Mesothelial cell of epicardium (in vitro differentiated cells): ENCODE measurements around the gene FGGY. TPM values are rescaled to one million over a fixed set of nuclear protein-coding genes. Genes with fewer than 3 reads are reported as not detected.

ENCODE experiments used
- DNase-seq, 2 experiments: peaks; one replicate each; pipeline ENCODE4 v3.0.0; 2021; ENCODE audit warnings: low spot score in 2 of 2; ENCODE audit not compliant: unreplicated experiment in 2 of 2
- H3K27ac Mint-ChIP-seq: 2 replicates; pipeline ENCODE4 v1.8.0; 2021; ENCODE audit warnings: mixed read lengths
- H3K27me3 Mint-ChIP-seq: 2 replicates; pipeline ENCODE4 v1.8.0; 2021; ENCODE audit warnings: low read depth, mixed read lengths
- H3K36me3 Mint-ChIP-seq: 2 replicates; pipeline ENCODE4 v1.8.0; 2021; ENCODE audit warnings: mixed read lengths
- H3K4me1 Mint-ChIP-seq: 2 replicates; pipeline ENCODE4 v1.8.0; 2021; ENCODE audit warnings: mixed read lengths
- H3K4me3 Mint-ChIP-seq: 2 replicates; pipeline ENCODE4 v1.8.0; 2021; ENCODE audit warnings: mild to moderate bottlenecking, moderate library complexity, mixed read lengths
- H3K9me3 Mint-ChIP-seq: 2 replicates; pipeline ENCODE4 v1.8.0; 2021; ENCODE audit warnings: mixed read lengths
- CTCF ChIP-seq: fragments of 200-600 bp; sonication (generic); IDR thresholded peaks from one replicate; pipeline ENCODE4 v1.5.0; 2021; ENCODE audit warnings: antibody characterized with exemption; ENCODE audit not compliant: unreplicated experiment
- total RNA-seq: library from RNA; stranded (reverse); gene quantifications from 3 replicates; pipeline ENCODE4 v1.2.1, GENCODE V29; 2021

FGGY gene
- total RNA-seq, 1 donor from 2014 or later, result 21.8 TPM

GRCh38 chr1:59481881-59482505 lies 185.1 kb downstream of the FGGY start:
- no peak overlapping the region for H3K27ac Mint-ChIP-seq
- H3K9me3 Mint-ChIP-seq, result no peaks in the 10 kb centered on the region
- H3K4me3 Mint-ChIP-seq, result no peak overlapping the region
- peaks cover 26% of the 10 kb centered on the region for H3K4me1 Mint-ChIP-seq
- no peak for DNase-seq
- no peak for TF ChIP-seq CTCF
- H3K27me3 Mint-ChIP-seq, result no peaks in the 10 kb centered on the region
- no peaks in the 10 kb centered on the region for H3K36me3 Mint-ChIP-seq

- H3K27ac Mint-ChIP-seq, result no peak overlapping the region
- no peaks in the 10 kb centered on the region for H3K36me3 Mint-ChIP-seq
- no peaks in the 10 kb centered on the region for H3K9me3 Mint-ChIP-seq
- no peaks in the 10 kb centered on the region for H3K27me3 Mint-ChIP-seq
- H3K4me3 Mint-ChIP-seq, result no peak overlapping the region
- no peak for DNase-seq
- H3K4me1 Mint-ChIP-seq, result peaks cover 33% of the 10 kb centered on the region
- no peak for TF ChIP-seq CTCF
Measured at GRCh38 chr1:59482986-59483385, 186.1 kb downstream of the FGGY start.

- no peak for TF ChIP-seq CTCF
- peaks cover 33% of the 10 kb centered on the region for H3K4me1 Mint-ChIP-seq
- no peaks in the 10 kb centered on the region for H3K27me3 Mint-ChIP-seq
- no peak overlapping the region for H3K4me3 Mint-ChIP-seq
- no peak for DNase-seq
- H3K9me3 Mint-ChIP-seq, result no peaks in the 10 kb centered on the region
- no peak overlapping the region for H3K27ac Mint-ChIP-seq
- H3K36me3 Mint-ChIP-seq, result no peaks in the 10 kb centered on the region
Measured at GRCh38 chr1:59484096-59484495, 187.2 kb downstream of the FGGY start.

- H3K27ac Mint-ChIP-seq, result no peak overlapping the region
- peaks cover 33% of the 10 kb centered on the region for H3K4me1 Mint-ChIP-seq
- no peak for DNase-seq
- H3K4me3 Mint-ChIP-seq, result no peak overlapping the region
- no peaks in the 10 kb centered on the region for H3K9me3 Mint-ChIP-seq
- no peaks in the 10 kb centered on the region for H3K27me3 Mint-ChIP-seq
- no peak for TF ChIP-seq CTCF
- no peaks in the 10 kb centered on the region for H3K36me3 Mint-ChIP-seq
Measured at GRCh38 chr1:59485171-59485570, 188.3 kb downstream of the FGGY start.

- no peak for TF ChIP-seq CTCF
- H3K4me3 Mint-ChIP-seq, result no peak overlapping the region
- DNase-seq, result no peak
- peaks cover 33% of the 10 kb centered on the region for H3K4me1 Mint-ChIP-seq
- peaks cover 4% of the 10 kb centered on the region for H3K36me3 Mint-ChIP-seq
- H3K27ac Mint-ChIP-seq, result no peak overlapping the region
- no peaks in the 10 kb centered on the region for H3K27me3 Mint-ChIP-seq
- peaks cover under 1% of the 10 kb centered on the region for H3K9me3 Mint-ChIP-seq
Measured at GRCh38 chr1:59485949-59486348, 189.1 kb downstream of the FGGY start.

- peaks cover 9% of the 10 kb centered on the region for H3K36me3 Mint-ChIP-seq
- peaks cover 7% of the 10 kb centered on the region for H3K9me3 Mint-ChIP-seq
- no peaks in the 10 kb centered on the region for H3K27me3 Mint-ChIP-seq
- no peak overlapping the region for H3K4me3 Mint-ChIP-seq
- peak overlapping the region; percentile 44 for H3K27ac Mint-ChIP-seq
- no peak for TF ChIP-seq CTCF
- peaks cover 33% of the 10 kb centered on the region for H3K4me1 Mint-ChIP-seq
- DNase-seq, result no peak
Measured at GRCh38 chr1:59486615-59487014, 189.7 kb downstream of the FGGY start.
